K562 (cell line): ENCODE results near the gene LAMA3. TPM values are rescaled to one million over a fixed set of nuclear protein-coding genes. Genes with fewer than 3 reads are reported as not detected.
A peak's percentile ranks its signal among the peaks of the same experiment; 100 is the strongest.

Experiments
- ATAC-seq: fragments of 200-7000 bp; cut with Tn5 transposase; 3 replicates; pipeline ENCODE4 v1.9.1; 2020; ENCODE audit warnings: moderate library complexity
- BruUV-seq: library from RNA; stranded (reverse); fragments of 400-500 nt; replicated peaks from 2 replicates; lab custom pipeline; 2021; lab: Mats Ljungman, UMichigan
- CTCF ChIA-PET: fragments of 300-600 bp; formaldehyde crosslinking; extraction: SDS; loops from one replicate; lab custom pipeline; 2021; ENCODE audit warnings: low intra/inter-chr PET ratio; lab: Yijun Ruan, JAX
- POLR2A ChIA-PET: fragments of 300-600, 350-650 bp; sonication (Branson Sonifier 250); formaldehyde crosslinking; extraction: SDS; loops from one replicate; lab custom pipeline; 2021; ENCODE audit warnings: antibody characterized with exemption, inconsistent platforms; lab: Yijun Ruan, JAX
- DNase-seq, 4 experiments: peaks; one replicate each; pipeline versions ENCODE4 v3.0.0 to v3.0.0-alpha.2; 2011 to 2018; ENCODE audit warnings: low spot score in 3 of 4, mixed read lengths in 3 of 4; ENCODE audit errors: extremely low read depth in 1 of 4
- FAIRE-seq: peaks from 2 replicates; lab custom pipeline; 2011; peaks lifted over from hg19 to GRCh38; lab: Jason Lieb, UNC
- H2AFZ ChIP-seq: 2 replicates; pipeline ENCODE4 v1.6.0; 2011; ENCODE audit warnings: low read depth, low read length, control low read depth, inconsistent platforms
- H3K27ac ChIP-seq: fragments of 200-600 bp; 3 replicates; pipeline ENCODE4 v1.8.0; 2011; ENCODE audit warnings: low read depth, mild to moderate bottlenecking, control low read depth, inconsistent platforms, low read length, moderate library complexity, mixed read lengths; ENCODE audit errors: extremely low read depth
- H3K27me3 ChIP-seq, 2 experiments: fragments of 300-600 bp in 1 of 2; 2 replicates in 1 of 2; 3 replicates in 1 of 2; pipeline versions ENCODE4 v1.6.0 to v1.8.0; 2011; ENCODE audit warnings: inconsistent platforms in 2 of 2, low read length in 2 of 2, mild to moderate bottlenecking in 1 of 2, mixed read lengths in 1 of 2, moderate library complexity in 1 of 2; ENCODE audit not compliant: control insufficient read depth in 2 of 2, insufficient read depth in 2 of 2
- H3K36me3 ChIP-seq: fragments of 300-600 bp; 3 replicates; pipeline ENCODE4 v1.8.0; 2011; ENCODE audit warnings: mild to moderate bottlenecking, low read length, inconsistent platforms; ENCODE audit not compliant: control insufficient read depth, insufficient read depth
- H3K4me1 ChIP-seq, 2 experiments: fragments of 200-600 bp in 1 of 2; replicated peaks in 1 of 2; 2 replicates in 1 of 2; 3 replicates in 1 of 2; pipeline versions ENCODE4 v1.5.1 to v1.8.0; 2011; ENCODE audit warnings: inconsistent platforms in 2 of 2, low read length in 2 of 2, mild to moderate bottlenecking in 1 of 2, mixed read lengths in 1 of 2, moderate library complexity in 1 of 2; ENCODE audit not compliant: control insufficient read depth in 2 of 2, insufficient read depth in 2 of 2
- H3K4me2 ChIP-seq: 2 replicates; pipeline ENCODE4 v1.6.1; 2011; ENCODE audit warnings: low read length, control low read depth, inconsistent platforms, mixed read lengths; ENCODE audit not compliant: insufficient read depth
- H3K4me3 ChIP-seq: fragments of 200-600 bp; sonication (generic), shearing (Covaris generic); 2 replicates; pipeline ENCODE4 v1.5.1; 2016; ENCODE audit warnings: control low read depth, inconsistent platforms
- H3K79me2 ChIP-seq: fragments of 200-600 bp; 3 replicates; pipeline ENCODE4 v1.8.0; 2011; ENCODE audit warnings: low read length, inconsistent platforms; ENCODE audit not compliant: control insufficient read depth, insufficient read depth
- H3K9ac ChIP-seq, 2 experiments: 2 replicates each; pipeline versions ENCODE4 v1.6.0 to v1.6.1; 2011; ENCODE audit warnings: low read depth in 2 of 2, low read length in 2 of 2, control low read depth in 1 of 2, inconsistent platforms in 1 of 2, mild to moderate bottlenecking in 1 of 2, mixed read lengths in 1 of 2; ENCODE audit not compliant: insufficient read depth in 1 of 2
- H3K9me1 ChIP-seq: one replicate; pipeline ENCODE4 v1.6.0; 2011; ENCODE audit warnings: inconsistent platforms, mild to moderate bottlenecking, low read length, moderate library complexity; ENCODE audit not compliant: control insufficient read depth, insufficient read depth
- H3K9me3 ChIP-seq: replicated peaks from 2 replicates; pipeline ENCODE4 v1.5.1; 2011; ENCODE audit warnings: low read depth, low read length, inconsistent platforms; ENCODE audit not compliant: control insufficient read depth, insufficient read depth
- H4K20me1 ChIP-seq: replicated peaks from 2 replicates; pipeline ENCODE4 v1.6.1; 2011; ENCODE audit warnings: low read length, inconsistent platforms, mixed read lengths; ENCODE audit not compliant: control insufficient read depth, insufficient read depth
- CTCF ChIP-seq, 3 experiments: IDR thresholded peaks in 2 of 3; conservative IDR thresholded peaks in 1 of 3; 2 replicates each; pipeline ENCODE4 v1.5.1; 2011 to 2012; ENCODE audit warnings: low read length in 3 of 3, mild to moderate bottlenecking in 3 of 3, control low read depth in 2 of 3, improper control_type of control experiment in 1 of 3, inconsistent platforms in 1 of 3, low read depth in 1 of 3, mixed read lengths in 1 of 3, moderate library complexity in 1 of 3; ENCODE audit not compliant: insufficient read depth in 2 of 3
- RAD21 ChIP-seq, 2 experiments: fragments of 250-450 bp in 1 of 2; fragments of 450-650 bp in 1 of 2; sonication (Bioruptor Pico) in 1 of 2; formaldehyde crosslinking in 1 of 2; IDR thresholded peaks in 1 of 2; conservative IDR thresholded peaks in 1 of 2; 2 replicates each; pipeline versions ENCODE4 v1.4.0 to v1.8.0; 2020 to 2022; ENCODE audit warnings: mild to moderate bottlenecking in 2 of 2, moderate library complexity in 1 of 2
- SMC3 ChIP-seq: conservative IDR thresholded peaks from 2 replicates; pipeline ENCODE4 v1.6.1; 2011; ENCODE audit warnings: low read depth, low read length, improper control_type of control experiment; ENCODE audit not compliant: insufficient read depth
- ZNF717 ChIP-seq: fragments of 250-450 bp; sonication (Bioruptor Pico); IDR thresholded peaks from 2 replicates; pipeline ENCODE4 v1.5.0; 2021
- WGBS: fragments of 100-300 bp; shearing (Covaris generic); methylation state at CpG from one replicate; pipeline ENCODE4 v1.1.6; 2016; ENCODE audit warnings: low coverage, mixed read lengths; ENCODE audit not compliant: insufficient coverage; ENCODE audit errors: missing lambda C conversion rate; 5-methylcytosine and 5-hydroxymethylcytosine counted together
- in situ Hi-C: fragments of 300-500 bp; cut with MboI; formaldehyde crosslinking; loops from 4 replicates; pipeline ENCODE4 v1.15.0; 2018; ENCODE audit warnings: inconsistent platforms, mixed read lengths
- intact Hi-C: fragments of 100-400 bp; cut with micrococcal nuclease; formaldehyde crosslinking; loops from 2 replicates; pipeline ENCODE4 v1.14.2; 2022
- polyA plus RNA-seq, 8 experiments: library from polyadenylated mRNA; depleted of rRNA in 4 of 8; stranded (reverse) in 5 of 8; unstranded in 3 of 8; fragments of >200 nt; fragmentation: Nextera tagmentation in 2 of 8; fragmentation: Illumina TruSeq in 1 of 8; extraction: Ambion mirVana in 2 of 8; extraction: Trizol in 1 of 8; gene quantifications; 2 replicates each; pipeline versions ENCODE4 v1.2.1 to v1.2.3, GENCODE V29; 2011 to 2014; ENCODE audit warnings: inconsistent platforms in 1 of 8, missing spikeins in 1 of 8
- total RNA-seq, 7 experiments: library from RNA; depleted of rRNA in 6 of 7; stranded (reverse); fragments of >200 nt in 6 of 7; fragmentation: Illumina TruSeq in 2 of 7; extraction: Trizol in 2 of 7; gene quantifications; 2 replicates each; pipeline versions ENCODE4 v1.2.1 to v1.2.3, GENCODE V29; 2011 to 2021; ENCODE audit warnings: low replicate concordance in 1 of 7

LAMA3 gene
- total and polyA plus RNA-seq, 9 of the 15 experiments (the other 6 are each of a cell fraction or from before 2014, with no cell fraction given), result 0.07 TPM; not detected in 8

- peak; percentile 90 for ATAC-seq
Measured at GRCh38 chr18:23918395-23919032, 229.3 kb downstream of the LAMA3 start.

More at GRCh38 chr18:23918395-23919032, 229.3 kb downstream of the LAMA3 start:
- DNase-seq (peak; percentile 53 to 68 (median 53)), FAIRE-seq (peak; percentile 92)
- BruUV-seq, result no TSS peak
- no peaks in the 10 kb centered on the region for H4K20me1 ChIP-seq
- ChIA-PET CTCF (interaction anchor here (1.1 kb wide), 1 partner anchor 935 kb away, joined by 3 read pairs; no protein-coding TSS in a partner anchor), POLR2A (interaction anchor here (0.5 kb wide), 1 partner anchor 8 kb away, joined by 3 read pairs; no protein-coding TSS in a partner anchor)
- no peaks in the 10 kb centered on the region for H3K9me3 ChIP-seq
- H3K4me1 ChIP-seq, result no peaks in the 10 kb centered on the region
- in situ Hi-C loops (no loop called here), intact Hi-C loops (loop anchor here (10.0 kb wide), 1 partner anchor 294 kb away; no protein-coding TSS in a partner anchor)
- no peaks in the 10 kb centered on the region for H3K9me1 ChIP-seq
- H3K36me3 ChIP-seq, result no peaks in the 10 kb centered on the region
- H3K79me2 ChIP-seq, result no peaks in the 10 kb centered on the region
- no peak overlapping the region for H3K27ac ChIP-seq
- no peak overlapping the region for H2AFZ ChIP-seq
- H3K4me2 ChIP-seq, result no peak overlapping the region
- no peak overlapping the region for H3K4me3 ChIP-seq
- no peak overlapping the region for H3K9ac ChIP-seq
- peaks cover 0 to 9% of the 10 kb centered on the region in 2 experiments; a peak in 2 of 5 replicates for H3K27me3 ChIP-seq
- 3% methylated on average over 10 of the region's 10 CpGs for WGBS
- TF ChIP-seq RAD21 (CRISPR knock-in tag; conservative IDR thresholded peaks at IDR 0.05 in 1 of 2, IDR thresholded peaks at IDR 0.05 in 1 of 2) (peak in 1 of 2 experiments; percentile 50; a peak in 2 of 4 replicates), ZNF717 (CRISPR knock-in tag) (no peak), CTCF (IDR thresholded peaks at IDR 0.05 in 2 of 3, conservative IDR thresholded peaks at IDR 0.05 in 1 of 3; ENCODE audit: insufficient read depth in 2 of 3, low read depth in 1 of 3, low read length in 3 of 3) (peak; percentile 59 to 74 (median 65)), SMC3 (0 out of 2 replicates have a peak, but pooled peaks have one; percentile 27)
